ENCODE results near the gene CORO2B. TPM values are rescaled to one million over a fixed set of nuclear protein-coding genes. Genes with fewer than 3 reads are reported as not detected.
"Not testable (repeated sequence)": the region's sequence is repeated elsewhere in the genome, so short reads cannot be mapped to it uniquely, and the experiment has no call there.

The CORO2B gene
- total RNA-seq, 1 donor from 2014 or later: 10.2 TPM

DNA sequence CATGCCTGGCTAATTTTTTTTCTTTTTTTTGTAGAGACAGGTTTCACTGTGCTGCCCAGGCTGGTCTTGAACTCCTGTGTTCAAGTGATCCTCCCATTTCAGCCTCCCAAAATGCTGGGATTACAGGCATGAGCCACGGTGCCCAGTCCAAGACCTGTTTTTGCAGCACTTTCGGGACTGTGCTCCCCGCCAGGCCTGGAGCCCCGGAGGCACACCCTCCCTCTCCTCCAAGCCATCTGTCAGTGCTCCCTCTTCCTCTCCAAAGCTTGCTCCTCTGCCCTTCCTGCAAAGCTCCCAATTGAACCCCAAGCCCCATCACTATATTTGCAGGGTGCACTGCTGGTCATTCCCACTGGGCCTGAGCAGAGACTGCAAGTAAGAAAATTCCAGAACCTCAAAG, 98.1 kb downstream of the CORO2B start:
- peak; percentile 22 for DNase-seq (ENCODE audit: low spot score)
- intact Hi-C loops (cut with DNase I): no loop called here
- ATAC-seq: no peak

DNA sequence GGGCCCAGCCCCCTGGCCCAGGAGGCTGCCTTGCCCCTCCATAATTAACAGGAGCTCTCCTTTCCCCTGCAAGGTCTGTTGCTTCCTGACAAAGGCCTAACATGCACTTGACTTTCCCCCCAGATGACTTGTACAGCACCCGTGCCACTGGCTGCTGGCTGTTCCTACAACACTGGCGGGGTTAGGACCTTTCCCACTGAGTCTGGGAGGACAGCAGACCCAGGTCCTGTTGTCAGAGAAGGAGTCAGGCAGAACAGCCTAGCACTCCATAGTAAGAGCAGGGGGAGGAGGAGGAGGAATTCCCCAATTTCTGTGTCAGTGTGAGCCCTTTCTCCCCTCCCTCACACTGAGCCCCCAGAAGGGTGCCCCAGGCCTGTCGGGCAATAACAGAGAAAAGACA, 99.2 kb downstream of the CORO2B start:
- peak; percentile 21 for DNase-seq (ENCODE audit: low spot score)
- intact Hi-C loops (cut with DNase I): no loop called here
- no peak for ATAC-seq

DNA sequence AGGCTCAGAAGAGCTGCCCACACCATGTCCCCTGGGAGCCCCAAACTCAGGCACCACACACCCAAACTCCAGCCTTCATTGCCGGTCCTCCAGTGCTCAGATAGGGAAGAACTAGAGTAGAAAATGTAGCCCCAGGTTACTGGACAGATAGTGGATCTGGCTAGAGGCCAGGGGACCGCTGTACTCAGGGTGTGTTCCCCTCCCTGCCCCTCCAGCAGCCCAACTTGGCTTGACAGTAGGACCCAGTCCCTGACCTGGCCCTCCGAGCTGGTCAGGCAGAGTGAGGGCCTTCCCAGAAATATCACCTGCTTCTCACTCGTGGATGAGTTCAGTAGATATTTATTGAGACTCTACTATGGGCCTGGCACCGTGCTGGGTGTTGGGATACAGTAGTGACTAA, 100.0 kb downstream of the CORO2B start:
- DNase-seq (ENCODE audit: low spot score) (peak; percentile 37), ATAC-seq (no peak)
- intact Hi-C loops (cut with DNase I): no loop called here

DNA sequence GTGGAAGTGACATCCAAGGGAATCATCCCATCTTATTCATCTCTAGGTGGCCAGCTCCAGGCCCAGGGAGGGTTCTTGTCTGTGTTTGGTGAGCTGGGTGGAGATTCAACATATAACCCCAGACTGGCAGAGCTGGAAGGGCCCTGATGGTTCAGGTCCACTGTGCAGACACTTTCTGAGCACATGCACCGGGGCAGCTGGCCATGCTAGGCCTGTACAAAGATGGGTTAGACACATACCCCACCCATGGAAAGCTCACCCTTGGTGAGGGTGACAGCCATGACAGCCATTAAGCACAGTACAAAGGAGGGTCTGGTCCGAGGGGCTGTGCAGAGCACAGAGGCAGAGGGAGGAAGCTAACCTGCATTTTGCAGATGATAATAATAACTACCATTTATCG, 100.4 kb downstream of the CORO2B start:
- DNase-seq (ENCODE audit: low spot score): no peak
- ATAC-seq: no peak
- intact Hi-C loops (cut with DNase I): no loop called here

DNA sequence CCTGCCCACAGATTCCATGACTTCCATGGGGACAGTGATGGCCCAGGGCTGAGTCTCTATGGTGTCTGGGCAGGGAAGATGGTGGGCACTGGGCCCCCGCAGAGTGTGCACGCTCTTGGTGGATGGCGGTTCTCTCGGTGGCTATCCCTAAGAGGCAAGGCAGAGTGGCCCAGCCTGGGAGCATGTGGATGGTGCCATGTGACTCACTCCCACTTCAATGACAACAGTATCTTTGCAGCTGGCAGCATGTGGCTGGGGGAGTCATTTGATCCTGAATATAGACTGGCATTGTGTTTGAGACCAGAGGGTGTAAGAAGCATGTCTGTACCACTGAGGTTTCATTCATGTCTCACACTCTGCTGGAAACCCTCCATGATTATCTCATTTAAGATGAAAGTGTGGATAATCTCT, 101.2 kb downstream of the CORO2B start:
- peak; percentile 26 for ATAC-seq
- DNase-seq (ENCODE audit: low spot score): no peak
- intact Hi-C loops (cut with DNase I): no loop called here

DNA sequence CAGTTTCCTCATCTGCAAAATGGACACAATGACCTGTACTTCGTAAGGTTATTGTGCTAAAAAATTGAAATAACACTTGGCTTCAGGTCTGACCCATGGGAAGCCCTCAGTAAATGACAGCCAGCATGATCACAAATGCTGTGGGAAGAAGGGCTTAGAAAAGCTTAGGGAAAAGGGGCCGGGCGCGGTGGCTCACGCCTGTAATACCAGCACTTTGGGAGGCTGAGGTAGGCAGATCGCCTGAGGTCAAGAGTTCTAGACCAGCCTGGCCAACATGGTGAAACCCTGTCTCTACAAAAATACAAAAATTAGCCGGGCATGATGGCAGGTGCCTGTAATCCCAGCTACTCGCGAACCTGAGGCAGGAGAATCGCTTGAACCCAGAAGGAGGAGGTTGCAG, 102.0 kb downstream of the CORO2B start:
- intact Hi-C loops (cut with DNase I); DNase-seq (ENCODE audit: low spot score): not testable (repeated sequence)

DNA sequence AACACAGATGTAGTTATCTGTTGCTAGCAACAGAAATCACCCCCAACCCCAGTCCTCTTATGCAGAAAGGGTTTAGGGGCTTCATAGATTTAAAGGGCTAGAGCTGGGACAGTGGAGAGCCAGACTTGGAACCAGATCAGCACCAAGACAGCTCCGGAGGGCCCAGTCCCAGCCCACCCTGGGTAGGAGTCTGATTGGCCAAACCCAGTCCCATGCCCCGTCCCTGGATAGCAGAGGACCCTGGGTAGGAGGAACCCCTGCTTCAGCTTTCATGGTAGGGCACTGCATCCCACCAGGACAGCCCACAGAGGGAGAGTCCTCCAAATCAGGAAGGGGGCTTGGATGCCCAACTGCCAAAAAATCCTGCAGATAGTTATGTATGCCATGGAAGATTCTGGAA, 103.0 kb downstream of the CORO2B start:
- intact Hi-C loops (cut with DNase I): no loop called here
- DNase-seq (ENCODE audit: low spot score): no peak
- no peak for ATAC-seq

More for the DNA sequence above, 102.0 kb downstream of the CORO2B start:
- not testable (repeated sequence) for ATAC-seq

DNA sequence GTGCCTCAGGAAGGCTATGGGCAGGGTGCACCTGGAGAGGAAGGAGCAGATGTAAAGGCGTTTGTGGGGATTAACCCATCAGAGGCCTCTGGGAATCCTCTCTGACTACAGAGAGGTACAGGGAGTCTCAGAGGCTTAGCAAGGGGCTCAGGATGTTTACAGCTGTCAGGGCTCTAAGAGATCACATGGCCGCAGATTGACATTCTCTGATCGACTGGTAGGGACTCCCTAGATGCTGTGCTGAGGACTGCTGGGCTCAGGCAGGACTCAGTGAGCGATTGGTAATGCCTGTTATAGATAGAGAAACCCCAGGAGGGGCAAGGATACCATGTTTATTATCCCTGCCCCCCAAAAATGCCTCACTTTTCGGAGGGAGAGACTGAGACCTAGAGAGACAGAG, 103.5 kb downstream of the CORO2B start:
- DNase-seq (ENCODE audit: low spot score) (no peak), ATAC-seq (no peak)
- intact Hi-C loops (cut with DNase I): no loop called here

DNA sequence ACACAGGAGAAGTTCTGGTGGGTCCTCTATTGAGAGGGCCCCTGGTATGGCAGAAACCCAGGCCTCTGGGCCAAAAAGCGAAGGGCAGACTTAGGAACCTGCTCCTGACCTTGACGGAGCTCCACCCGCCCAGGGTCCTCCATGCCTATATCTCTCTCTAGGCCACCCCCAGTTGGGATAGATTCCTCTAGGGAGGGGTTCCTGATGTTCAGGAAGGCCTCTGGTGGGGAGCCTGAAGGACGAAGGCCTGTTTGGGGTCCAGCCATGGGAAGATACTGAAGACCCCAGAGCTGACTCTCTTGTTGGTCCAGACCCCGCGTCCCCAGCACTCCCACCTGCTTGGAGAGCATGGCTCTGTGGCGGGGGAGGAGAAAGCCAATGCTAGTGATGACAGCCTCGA, 104.2 kb downstream of the CORO2B start:
- intact Hi-C loops (cut with DNase I): no loop called here
- ATAC-seq (no peak), DNase-seq (ENCODE audit: low spot score) (no peak)

DNA sequence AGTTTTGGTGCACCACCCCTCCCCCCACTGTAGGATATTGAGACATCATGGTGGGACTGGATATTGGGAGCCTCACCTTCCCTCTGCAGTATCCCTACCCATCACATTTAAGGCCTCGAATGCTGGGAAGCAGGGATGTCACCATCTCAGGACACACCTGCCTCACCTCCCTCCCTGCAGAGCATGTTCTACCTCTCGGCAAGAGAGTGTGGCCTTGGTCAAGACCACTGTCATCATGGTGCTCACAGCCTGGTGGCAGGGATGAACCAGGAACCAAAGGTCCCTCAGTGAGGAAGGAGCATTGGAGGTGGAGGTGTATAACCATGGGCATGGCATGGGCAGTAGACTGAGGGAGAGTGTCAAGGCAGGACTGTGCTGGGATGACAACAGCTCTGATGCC, 104.8 kb downstream of the CORO2B start:
- intact Hi-C loops (cut with DNase I): no loop called here
- ATAC-seq: no peak
- DNase-seq (ENCODE audit: low spot score): no peak

DNA sequence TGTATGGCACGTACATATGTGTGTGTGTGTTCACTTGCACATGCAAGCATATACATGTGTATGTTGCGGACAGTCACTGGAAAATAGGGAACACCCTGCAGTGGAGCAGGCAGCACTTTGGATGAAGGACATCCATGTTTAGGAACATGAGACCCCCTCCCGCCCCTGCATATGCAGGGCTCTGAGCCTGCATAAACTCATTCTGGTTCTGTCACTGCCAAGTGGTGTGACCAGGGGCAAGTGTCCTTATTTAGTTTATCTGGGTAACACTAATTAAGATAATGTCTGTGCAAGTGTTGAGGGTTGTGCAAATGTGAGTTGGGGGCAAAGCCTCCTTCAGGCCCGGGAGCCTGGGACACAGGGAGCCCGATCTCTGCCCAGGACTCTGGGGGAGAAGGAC, 105.7 kb downstream of the CORO2B start:
- ATAC-seq (no peak), DNase-seq (ENCODE audit: low spot score) (no peak)
- intact Hi-C loops (cut with DNase I): no loop called here

DNA sequence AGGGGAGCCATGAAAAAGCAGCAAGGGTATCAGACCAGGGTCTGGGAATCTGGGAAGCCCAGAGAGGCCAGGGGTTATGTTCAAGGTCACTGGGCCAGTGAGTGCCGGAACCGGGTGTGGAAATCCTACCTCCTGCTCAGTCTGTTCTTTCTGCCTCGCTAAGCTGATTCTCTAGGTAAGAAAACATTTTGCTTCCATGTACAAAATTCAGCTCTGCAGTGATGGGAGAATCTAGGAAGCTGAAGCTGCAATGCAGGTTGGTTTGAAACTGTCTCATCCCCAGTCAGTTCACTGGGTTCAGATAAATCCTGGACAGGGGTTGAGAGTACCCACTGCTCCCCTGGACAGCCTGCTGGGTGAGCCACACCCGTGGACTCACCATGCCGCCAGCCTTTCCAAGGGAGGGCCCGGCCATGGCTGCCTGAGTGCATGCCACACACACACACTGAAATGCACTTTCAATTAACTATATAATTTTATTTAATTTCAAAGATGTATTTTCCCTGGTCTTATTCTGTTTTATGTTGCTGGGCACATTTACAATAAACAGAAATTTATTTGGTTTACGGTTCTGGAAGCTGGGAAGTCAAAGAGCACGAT, 108.4 kb downstream of the CORO2B start:
- no peak for ATAC-seq
- peak; percentile 1 for DNase-seq (ENCODE audit: low spot score)

DNA sequence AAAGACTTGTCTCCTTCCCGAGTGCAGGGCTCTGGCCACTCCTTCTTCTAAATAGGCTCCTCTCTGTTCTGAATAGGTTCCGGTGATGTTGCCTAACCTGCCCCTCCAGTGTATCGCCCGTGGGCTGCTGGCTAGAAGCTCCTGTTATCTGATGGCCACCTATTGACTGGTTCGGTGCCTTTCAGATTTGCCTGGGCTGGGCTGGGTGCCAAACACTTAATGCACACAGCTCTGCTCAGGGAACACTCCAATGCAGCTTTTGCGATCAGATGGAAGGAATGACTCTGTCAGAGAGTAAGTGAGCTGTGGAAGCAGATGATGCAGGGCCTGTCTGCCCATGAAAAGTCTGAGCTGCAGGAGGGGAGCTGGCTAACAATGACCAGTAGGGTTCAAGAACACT, 112.9 kb downstream of the CORO2B start:
- DNase-seq (ENCODE audit: low spot score) (no peak), ATAC-seq (no peak)
- intact Hi-C loops (cut with DNase I): no loop called here

More for the DNA sequence above, 108.4 kb downstream of the CORO2B start:
- intact Hi-C loops (cut with DNase I): no loop called here

DNA sequence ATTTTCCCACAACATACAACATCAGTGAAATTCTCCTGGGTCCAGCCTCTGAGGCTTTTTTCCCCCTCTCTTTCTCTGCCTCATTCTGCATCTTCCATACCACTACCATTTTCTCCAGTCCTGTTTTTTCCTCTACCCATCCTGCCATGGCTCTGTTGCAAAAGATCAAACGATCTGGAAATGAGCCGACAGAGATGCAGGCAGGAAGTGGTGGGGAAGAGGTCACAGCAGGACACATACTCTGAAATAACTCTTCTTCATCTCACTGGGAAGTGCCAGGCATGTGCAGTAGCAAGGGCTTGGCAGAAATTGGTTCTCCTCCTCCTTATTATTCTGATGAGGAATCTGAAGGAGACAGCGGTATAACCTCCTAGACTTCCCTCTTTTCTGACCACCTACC, 114.3 kb downstream of the CORO2B start:
- no peak for DNase-seq (ENCODE audit: low spot score)
- intact Hi-C loops (cut with DNase I): no loop called here
- ATAC-seq: no peak

DNA sequence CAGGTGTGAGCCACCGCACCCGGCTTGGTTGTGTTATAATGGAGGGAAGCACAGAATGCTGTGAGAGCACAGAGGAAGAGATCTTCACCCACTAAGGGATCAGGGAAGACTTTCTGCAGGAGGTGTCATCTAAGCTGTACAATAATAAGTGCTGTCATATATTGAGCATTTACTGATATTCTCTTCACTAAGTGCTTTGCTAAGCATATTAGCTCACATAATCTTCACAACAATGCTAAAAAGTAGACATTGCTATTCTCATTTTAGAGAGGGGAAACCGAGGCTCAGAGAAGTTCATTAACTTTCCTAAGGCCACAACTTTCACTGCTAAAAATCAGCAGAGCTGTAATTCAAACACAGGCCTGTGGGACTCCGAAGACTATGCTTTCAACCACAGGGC, 115.3 kb downstream of the CORO2B start:
- no peak for DNase-seq (ENCODE audit: low spot score)
- intact Hi-C loops (cut with DNase I): no loop called here
- no peak for ATAC-seq

DNA sequence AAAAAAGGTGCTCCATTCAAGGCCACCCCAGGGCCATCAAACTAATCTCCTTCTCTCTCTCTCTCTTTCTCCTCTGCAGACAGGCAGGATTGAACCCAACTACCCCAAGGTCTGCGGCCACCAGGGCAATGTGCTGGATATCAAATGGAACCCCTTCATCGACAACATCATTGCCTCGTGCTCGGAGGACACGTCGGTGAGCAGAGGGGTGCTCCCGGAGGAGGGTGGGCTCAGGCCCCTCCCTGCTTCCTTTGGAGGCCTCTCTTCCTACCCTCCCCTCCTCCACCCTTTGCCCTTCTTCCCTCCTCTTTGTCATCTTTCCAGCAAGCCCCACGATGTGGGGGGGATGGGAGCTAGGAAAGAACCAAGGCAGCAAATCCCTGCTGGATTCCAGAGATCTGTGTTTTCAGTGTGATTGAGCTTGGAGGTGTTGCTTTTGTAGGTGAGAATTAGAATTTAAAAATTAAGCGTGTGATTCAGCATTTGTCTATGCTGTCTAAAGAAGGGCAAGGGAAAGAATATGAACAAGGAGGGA, 116.3 kb downstream of the CORO2B start:
- ATAC-seq: no peak
- intact Hi-C loops (cut with DNase I): no loop called here
- DNase-seq (ENCODE audit: low spot score): no peak

DNA sequence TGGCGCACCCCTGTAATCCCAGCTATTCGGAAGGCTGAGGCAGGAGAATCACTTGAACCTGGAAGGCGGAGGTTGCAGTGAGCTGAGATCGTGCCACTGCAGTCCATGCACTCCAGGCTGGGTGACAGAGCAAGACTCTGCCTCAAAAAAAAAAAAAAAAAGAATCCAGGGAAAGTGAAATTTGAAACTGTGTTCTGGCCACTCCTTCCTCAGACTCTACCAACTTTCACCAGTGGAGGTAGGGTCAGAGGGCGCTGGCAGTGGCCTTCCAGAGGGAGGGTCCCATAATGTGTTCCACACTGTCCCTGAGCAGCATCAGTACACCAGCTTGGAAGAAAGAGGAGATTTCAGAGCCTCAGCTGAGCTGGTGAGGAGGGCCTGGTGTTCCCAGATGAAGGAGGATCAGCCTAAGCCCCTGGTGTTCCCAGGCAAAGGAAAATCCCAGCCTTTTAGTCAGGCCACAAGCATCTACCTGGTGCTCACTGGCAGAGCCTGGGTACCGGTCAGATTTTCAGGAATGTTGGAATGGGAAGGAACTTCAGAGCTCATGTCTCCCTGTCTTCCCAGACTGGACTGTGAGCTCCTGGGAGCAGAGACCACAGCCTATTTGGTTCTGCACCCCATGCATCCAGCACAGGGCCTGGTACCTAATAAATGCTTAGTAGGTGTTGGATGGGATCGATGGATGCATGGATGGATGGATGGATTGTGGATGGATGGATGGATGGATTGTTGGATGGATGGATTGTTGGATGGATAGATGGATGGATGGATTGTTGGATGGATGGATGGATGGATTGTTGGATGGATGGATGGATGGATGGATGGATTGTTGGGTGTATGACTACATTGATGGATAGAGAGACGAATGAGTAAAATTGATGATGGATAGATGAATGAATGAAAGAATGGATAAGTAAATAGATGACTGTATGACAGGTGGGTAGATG, 117.9 kb downstream of the CORO2B start:
- no peak for DNase-seq (ENCODE audit: low spot score)
- ATAC-seq: no peak
- intact Hi-C loops (cut with DNase I): no loop called here

DNA sequence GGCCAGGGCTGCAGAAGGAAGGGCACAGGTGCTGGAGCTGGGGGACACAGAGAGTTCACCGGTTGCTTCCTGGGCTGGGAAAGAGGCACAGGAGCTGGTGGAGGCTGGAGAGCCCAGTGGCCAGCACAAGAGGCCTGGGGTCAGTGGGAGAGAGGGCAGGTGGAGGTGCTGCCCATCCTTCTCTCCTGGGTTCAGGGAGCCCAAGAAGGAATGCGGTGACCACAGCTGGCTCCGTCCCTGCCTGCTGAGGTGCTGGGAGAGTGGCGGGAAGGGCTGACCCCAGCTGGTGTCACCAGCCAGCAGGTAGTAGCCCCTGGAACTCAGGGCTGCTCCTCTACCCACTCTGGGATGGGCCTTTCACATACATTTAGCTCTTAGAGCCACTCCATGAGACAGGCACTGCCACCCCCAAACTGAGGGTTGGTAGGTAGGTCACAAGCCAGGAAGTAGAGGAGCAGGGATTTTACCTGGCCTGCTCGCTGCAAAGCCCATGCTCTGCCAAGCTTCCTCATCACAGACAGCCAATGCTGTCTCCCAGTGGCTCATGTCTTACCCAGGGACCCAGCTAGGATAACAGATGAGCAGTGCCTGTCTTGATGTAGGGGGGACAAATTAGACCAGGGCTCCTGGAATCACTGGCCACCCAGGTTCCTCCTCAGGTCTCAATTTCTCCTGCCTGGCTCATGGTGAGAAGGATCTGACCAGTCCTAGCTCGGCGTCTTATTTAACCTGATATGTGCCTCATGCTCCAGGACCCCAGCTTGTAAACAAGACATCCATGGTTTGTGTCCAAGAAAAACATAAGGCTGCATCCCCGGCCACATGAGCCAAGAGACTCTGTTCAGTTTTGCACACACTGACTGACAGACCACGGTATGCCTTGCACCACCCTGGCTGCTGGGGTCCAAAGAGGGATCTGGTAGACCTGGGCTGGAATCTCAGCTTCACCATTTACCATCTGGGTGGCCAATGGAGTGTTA, 119.2 kb downstream of the CORO2B start:
- intact Hi-C loops (cut with DNase I): no loop called here
- no peak for ATAC-seq

DNA sequence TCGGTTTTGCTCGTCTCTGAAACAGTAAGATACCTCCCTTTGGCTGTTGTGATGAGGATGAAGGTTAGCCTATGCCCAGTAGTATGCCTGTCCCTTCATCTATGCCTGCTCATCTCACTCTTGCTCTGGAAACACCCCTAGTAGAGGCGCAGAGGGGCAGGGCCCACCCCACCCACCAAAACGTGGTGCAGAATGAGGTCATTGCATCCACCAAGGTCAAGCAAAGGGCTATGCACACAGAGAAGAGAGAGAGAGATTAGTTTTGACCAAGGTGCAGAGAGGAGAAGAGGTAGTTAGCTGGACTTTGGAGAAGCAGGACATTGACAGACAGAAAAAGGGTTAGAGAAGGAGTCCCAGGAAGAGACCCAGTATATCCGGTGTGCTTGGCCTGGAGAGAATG, 119.9 kb downstream of the CORO2B start:
- no peak for ATAC-seq
- intact Hi-C loops (cut with DNase I): no loop called here
- no peak for DNase-seq (ENCODE audit: low spot score)

More for the DNA sequence above, 119.2 kb downstream of the CORO2B start:
- DNase-seq (ENCODE audit: low spot score): no peak

All from sciatic nerve (tissue), 2 donors.